Measurements from ENCODE around the gene EAF1. TPM values are rescaled to one million over a fixed set of nuclear protein-coding genes. Genes with fewer than 3 reads are reported as not detected.
A peak's percentile ranks its signal among the peaks of the same experiment; 100 is the strongest.
"Not testable (repeated sequence)": the region's sequence is repeated elsewhere in the genome, so short reads cannot be mapped to it uniquely, and the experiment has no call there.

Gene EAF1
- total RNA-seq, 1 experiment from 2014 or later: 27.6 TPM

- peak; percentile 59 for DNase-seq (ENCODE audit: low read depth)
Measured at GRCh38 chr3:15405448-15406050, 21.8 kb upstream of the EAF1 start.

- no peak for DNase-seq (ENCODE audit: low read depth)
Measured at GRCh38 chr3:15409239-15409638, 18.2 kb upstream of the EAF1 start.

GRCh38 chr3:15409774-15410173 lies 17.6 kb upstream of the EAF1 start:
- DNase-seq (ENCODE audit: low read depth): no peak

- not testable (repeated sequence) for DNase-seq (ENCODE audit: low read depth)
Measured at GRCh38 chr3:15410966-15411365, 16.4 kb upstream of the EAF1 start.

DNA sequence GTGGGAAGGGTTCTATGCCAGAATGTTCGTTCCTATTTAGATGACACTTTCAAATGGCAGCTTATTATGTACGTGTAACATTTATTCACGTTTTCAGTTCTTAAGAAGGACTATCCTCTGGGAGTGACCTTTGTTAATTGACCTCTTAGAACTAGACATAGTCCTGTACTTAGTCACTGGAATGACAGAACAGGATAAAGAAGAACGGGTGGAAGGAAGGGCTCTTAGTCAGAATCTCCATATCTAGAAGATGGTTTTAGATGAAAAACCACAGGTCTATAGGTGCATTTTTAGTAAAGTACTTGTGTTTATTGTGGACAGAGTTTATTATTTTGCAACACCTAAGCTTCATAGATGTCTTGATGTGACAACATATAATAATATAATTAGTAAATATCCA lies 6.5 kb upstream of the EAF1 start:
- DNase-seq (ENCODE audit: low read depth): peak; percentile 35

- DNase-seq (ENCODE audit: low read depth): no peak
Measured at GRCh38 chr3:15426579-15427118, 749 bp upstream of the EAF1 start.

DNA sequence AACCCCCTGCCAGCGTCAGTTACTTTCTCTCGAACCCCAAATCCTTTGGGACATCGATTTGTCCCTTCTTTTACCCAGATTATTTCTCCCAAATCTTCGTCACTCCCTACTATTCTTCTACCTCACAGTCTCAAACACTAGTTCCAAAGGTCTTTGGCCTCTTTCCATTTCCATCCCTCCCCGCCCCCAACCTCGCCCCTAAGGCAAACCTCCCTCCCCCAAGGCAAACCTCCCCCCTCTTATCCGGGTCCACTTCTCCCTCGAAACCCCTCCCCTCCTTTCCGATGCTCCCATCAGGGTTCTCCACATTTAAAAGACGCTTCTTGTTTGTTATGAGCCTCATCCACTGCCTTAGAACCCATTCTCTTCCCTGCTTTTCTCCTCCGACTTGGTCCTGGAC lies 583 bp downstream of the EAF1 start:
- no peak for DNase-seq (ENCODE audit: low read depth)

GRCh38 chr3:15428539-15428938 lies 1.1 kb downstream of the EAF1 start:
- peak; percentile 59 for DNase-seq (ENCODE audit: low read depth)

- no peak for DNase-seq (ENCODE audit: low read depth)
Measured at GRCh38 chr3:15429080-15429479, 1.7 kb downstream of the EAF1 start.

- DNase-seq (ENCODE audit: low read depth): no peak
Measured at GRCh38 chr3:15430624-15431023, 3.2 kb downstream of the EAF1 start.

- DNase-seq (ENCODE audit: low read depth): no peak
Measured at GRCh38 chr3:15431256-15431837, 3.9 kb downstream of the EAF1 start.

DNA sequence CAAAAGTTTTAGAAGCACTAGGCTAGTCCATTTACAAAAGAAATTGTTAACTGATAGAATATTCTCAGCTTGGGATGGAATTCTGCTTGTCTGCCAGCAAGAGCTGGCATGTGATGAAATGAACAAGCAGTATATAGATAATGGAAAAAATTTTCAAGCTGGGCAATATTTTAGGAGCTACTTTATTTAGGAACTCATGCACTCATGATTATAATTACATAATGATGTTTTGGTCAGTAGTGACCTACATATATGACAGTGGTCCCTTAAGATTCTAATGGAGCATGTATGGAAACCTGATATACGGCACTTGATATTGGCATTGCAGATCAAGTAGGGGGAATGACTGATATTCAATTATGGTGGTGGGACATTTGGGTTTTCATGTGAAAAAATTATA lies 6.1 kb downstream of the EAF1 start:
- DNase-seq (ENCODE audit: low read depth): no peak

GRCh38 chr3:15434756-15435155 lies 7.4 kb downstream of the EAF1 start:
- no peak for DNase-seq (ENCODE audit: low read depth)

DNA sequence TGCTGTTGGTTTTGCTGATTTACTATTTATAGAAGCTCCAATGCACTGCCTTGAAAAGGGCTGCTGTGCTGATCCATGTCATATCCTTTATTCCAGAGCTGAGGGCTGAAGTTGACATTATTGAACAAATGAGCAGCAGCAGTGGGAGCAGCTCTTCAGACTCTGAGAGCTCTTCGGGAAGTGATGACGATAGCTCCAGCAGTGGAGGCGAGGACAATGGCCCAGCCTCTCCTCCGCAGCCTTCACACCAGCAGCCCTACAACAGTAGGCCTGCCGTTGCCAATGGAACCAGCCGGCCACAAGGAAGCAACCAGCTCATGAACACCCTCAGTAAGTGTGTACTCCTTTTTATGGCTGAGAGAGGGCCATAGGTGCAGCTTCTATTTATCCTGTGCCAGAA lies 8.8 kb downstream of the EAF1 start:
- DNase-seq (ENCODE audit: low read depth): no peak

DNA sequence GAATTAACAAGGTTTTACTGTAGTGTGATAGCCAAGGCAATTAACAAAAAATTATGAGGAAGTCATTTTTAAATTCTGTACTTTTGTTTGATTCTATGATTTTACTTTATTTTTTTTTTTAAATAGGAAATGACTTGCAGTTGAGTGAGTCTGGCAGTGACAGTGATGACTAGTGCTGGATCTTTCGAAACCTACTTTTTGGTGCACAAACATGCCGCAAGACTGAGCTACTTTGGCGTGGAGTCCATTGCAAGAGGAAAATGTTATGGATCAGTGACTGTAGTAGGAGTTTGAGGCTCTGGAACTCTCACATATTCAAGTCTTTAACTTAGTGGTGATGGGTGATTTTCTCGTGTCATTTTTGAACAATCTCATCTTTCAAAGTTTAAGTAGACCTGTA lies 11.6 kb downstream of the EAF1 start:
- peak; percentile 15 for DNase-seq (ENCODE audit: low read depth)

DNA sequence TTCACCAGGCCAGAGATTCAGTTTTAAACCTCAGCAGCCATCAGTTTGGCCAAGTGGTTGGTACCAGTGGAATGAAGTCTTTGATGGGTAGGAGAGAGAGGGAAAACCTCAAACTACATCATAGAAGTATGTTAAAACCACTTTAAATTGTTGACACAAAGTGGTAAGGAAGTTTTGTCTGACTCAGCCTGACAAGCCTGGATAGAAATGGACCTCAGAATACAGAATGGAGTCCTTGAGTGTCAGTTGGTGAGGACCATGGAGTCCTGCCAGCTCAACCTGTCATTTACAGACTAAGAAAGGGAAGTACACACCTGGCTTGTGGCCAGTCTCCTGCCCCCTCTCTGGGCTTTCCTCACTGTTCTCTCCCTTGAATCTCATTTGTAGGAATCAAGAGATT lies 12.1 kb downstream of the EAF1 start:
- peak; percentile 54 for DNase-seq (ENCODE audit: low read depth)

DNA sequence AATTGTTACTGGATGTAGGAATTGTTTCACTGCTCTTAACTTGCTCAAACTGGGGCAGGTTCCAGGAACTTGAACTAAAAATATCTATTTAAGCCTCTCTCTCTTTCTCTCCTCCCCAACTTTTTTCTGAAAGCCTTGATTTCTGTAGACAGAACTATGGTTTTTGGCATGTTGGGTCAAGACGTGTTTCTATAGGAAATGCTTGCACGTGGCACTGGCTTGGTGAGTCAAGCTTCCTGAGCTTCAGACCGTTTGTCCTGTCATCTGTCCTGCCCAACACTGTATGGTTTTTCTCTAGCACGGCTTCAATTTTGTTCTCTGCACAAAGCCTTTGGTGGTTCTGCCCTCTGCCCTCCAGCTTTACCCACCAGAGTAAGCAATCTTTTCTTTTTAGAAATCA lies 13.5 kb downstream of the EAF1 start:
- peak; percentile 35 for DNase-seq (ENCODE audit: low read depth)

DNA sequence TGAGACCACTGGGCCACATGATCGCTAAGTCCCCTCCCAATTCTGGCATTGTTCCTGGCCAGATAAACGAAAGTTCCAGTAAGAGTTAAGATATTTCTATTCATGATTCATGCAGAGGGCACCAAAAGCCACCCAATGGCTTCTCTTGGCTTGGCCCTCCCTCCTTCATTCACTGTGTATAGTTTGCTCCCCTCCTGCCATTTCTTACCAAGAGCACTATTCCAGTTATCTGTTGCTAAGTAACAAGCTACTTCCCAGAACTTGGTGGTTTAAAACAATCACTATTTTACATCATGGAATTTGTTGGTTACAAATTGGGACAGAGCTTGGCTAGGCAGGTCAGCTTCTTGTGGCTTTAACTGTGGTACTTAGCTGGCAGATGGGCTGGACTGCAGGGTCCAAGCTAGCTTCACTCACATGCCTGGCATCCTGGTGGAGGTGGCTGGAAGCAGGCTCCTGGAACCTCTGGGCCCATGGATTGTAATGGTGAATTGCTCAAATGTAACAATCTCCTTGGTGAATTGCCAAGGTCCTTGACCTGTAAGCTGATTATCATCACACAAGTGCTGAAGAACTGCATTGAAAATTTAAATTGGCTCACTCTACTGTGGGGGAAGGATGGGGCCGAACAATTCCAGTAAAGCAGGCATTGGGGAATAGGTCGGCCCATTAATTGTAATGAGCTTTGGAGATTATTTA lies 16.6 kb downstream of the EAF1 start:
- no peak for DNase-seq (ENCODE audit: low read depth)

DNA sequence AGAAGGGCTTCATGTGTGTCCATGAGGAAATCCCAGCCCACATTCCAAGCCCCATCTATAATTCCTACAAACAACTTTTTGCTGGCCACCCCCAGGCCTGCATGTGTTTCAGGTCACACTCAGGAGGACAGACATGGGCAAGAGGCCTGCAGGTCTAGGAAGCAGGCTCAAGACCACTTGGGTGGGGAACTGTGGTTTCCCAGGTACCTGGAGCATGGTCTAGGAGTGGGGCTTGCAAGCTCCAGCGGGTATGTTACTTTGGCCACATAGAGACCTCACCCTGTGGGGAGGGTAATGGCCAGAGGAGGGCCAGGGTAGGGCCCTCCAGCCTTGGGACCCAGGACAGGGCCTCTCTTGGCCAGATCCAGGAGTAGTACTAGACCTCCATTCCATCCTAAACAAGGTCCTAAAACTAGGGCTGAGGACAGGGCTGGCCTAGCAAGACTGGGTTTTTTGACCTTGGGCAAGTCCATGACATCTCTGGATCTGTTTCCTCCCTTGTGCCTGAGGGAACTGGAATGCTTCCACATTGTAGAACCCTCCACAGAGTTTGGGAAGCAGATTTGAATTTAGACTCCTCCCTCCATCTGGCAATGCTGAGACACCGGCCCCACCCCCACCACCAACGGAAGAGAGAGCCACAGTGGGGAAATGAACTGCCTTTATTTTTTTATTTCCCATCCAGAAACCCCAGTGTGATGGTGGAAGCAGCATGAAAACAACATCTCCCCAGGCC lies 22.3 kb downstream of the EAF1 start:
- DNase-seq (ENCODE audit: low read depth): no peak

- no peak for DNase-seq (ENCODE audit: low read depth)
Measured at GRCh38 chr3:15450438-15451215, 23.2 kb downstream of the EAF1 start.

GRCh38 chr3:15451216-15452113 lies 24.1 kb downstream of the EAF1 start:
- DNase-seq (ENCODE audit: low read depth): no peak

Data from RPMI7951 (cell line).